GM18507 (cell line): Measurements from ENCODE around the gene NBEA.

Source experiments
- DNase-seq: peaks from one replicate; pipeline ENCODE4 v3.0.0; 2011; ENCODE audit warnings: low read depth; ENCODE audit not compliant: insufficient read length; ENCODE audit errors: extremely low spot score
- FAIRE-seq: peaks from 2 replicates; lab custom pipeline; 2011; peaks lifted over from hg19 to GRCh38; lab: Jason Lieb, UNC

Gene NBEA

GRCh38 chr13:35704331-35704730 lies 762.3 kb downstream of the NBEA start:
- DNase-seq (no peak), FAIRE-seq (no peak)

GRCh38 chr13:35706281-35706680 lies 764.2 kb downstream of the NBEA start:
- DNase-seq: no peak
- no peak for FAIRE-seq

GRCh38 chr13:35706721-35707120 lies 764.7 kb downstream of the NBEA start:
- DNase-seq (no peak), FAIRE-seq (no peak)

- no peak for FAIRE-seq
- DNase-seq: no peak
Observed at GRCh38 chr13:35711909-35712308, 769.8 kb downstream of the NBEA start.

GRCh38 chr13:35712907-35713761 lies 771.1 kb downstream of the NBEA start:
- FAIRE-seq (no peak), DNase-seq (no peak)

GRCh38 chr13:35714121-35714520 lies 772.1 kb downstream of the NBEA start:
- DNase-seq (no peak), FAIRE-seq (no peak)

- no peak for FAIRE-seq
- DNase-seq: no peak
Observed at GRCh38 chr13:35714588-35715377, 772.7 kb downstream of the NBEA start.

- FAIRE-seq: no peak
- no peak for DNase-seq
Observed at GRCh38 chr13:35716186-35716585, 774.1 kb downstream of the NBEA start.

- DNase-seq: no peak
- FAIRE-seq: no peak
Observed at GRCh38 chr13:35716729-35717128, 774.7 kb downstream of the NBEA start.

- DNase-seq (no peak), FAIRE-seq (no peak)
Observed at GRCh38 chr13:35718084-35718483, 776.0 kb downstream of the NBEA start.

GRCh38 chr13:35720290-35720689 lies 778.2 kb downstream of the NBEA start:
- no peak for DNase-seq
- FAIRE-seq: no peak

GRCh38 chr13:35720690-35721554 lies 778.9 kb downstream of the NBEA start:
- FAIRE-seq (peak; percentile 66), DNase-seq (peak; percentile 45)
